HCT116 (cell line): ENCODE measurements around the gene CIITA. TPM values are rescaled to one million over a fixed set of nuclear protein-coding genes. Genes with fewer than 3 reads are reported as not detected.
A peak's percentile ranks its signal among the peaks of the same experiment; 100 is the strongest.

ENCODE experiments used
- ATAC-seq: fragments of 200-7000 bp; cut with Tn5 transposase; 2 replicates; pipeline ENCODE4 v1.9.1; 2020; ENCODE audit warnings: mild to moderate bottlenecking, moderate library complexity
- BruUV-seq: library from RNA; stranded (reverse); fragments of 400-500 nt; replicated peaks from 2 replicates; lab custom pipeline; 2021; lab: Mats Ljungman, UMichigan
- CTCF ChIA-PET: fragments of 300-600 bp; sonication (Branson Sonifier 250); formaldehyde crosslinking; loops from one replicate; lab custom pipeline; 2021; ENCODE audit warnings: antibody characterized with exemption; lab: Charles Lee
- POLR2A ChIA-PET: fragments of 300-600, 350-600 bp; sonication (Branson Sonifier 250); formaldehyde crosslinking; loops from one replicate; lab custom pipeline; 2021; ENCODE audit warnings: antibody characterized with exemption; lab: Charles Lee
- RAD21 ChIA-PET, 2 experiments: fragments of 300-600 bp; sonication (Branson Sonifier 250); formaldehyde crosslinking; loops; one replicate each; lab custom pipeline; 2023; ENCODE audit warnings: low total read pairs in 2 of 2; ENCODE audit not compliant: uncharacterized antibody in 2 of 2, unreplicated experiment in 2 of 2, low non-redundant PET in 1 of 2; lab: Charles Lee
- DNase-seq: peaks from one replicate; pipeline ENCODE4 v3.0.0-alpha.2; 2010; ENCODE audit warnings: low read depth, low spot score
- H2AFZ ChIP-seq: fragments of 200-600 bp; shearing (Covaris generic), sonication (generic); 2 replicates; pipeline ENCODE4 v1.6.1; 2017; ENCODE audit warnings: low read depth, mixed run types, mixed read lengths, antibody characterized with exemption, low read length; ENCODE audit not compliant: poor library complexity, severe bottlenecking
- H3K27ac ChIP-seq: 2 replicates; pipeline ENCODE4 v1.5.1; 2012; ENCODE audit warnings: low read depth, low read length
- H3K27me3 ChIP-seq: fragments of 200-600 bp; sonication (generic); 2 replicates; pipeline ENCODE4 v1.6.1; 2016; ENCODE audit warnings: mixed run types, low read length, mixed read lengths; ENCODE audit not compliant: insufficient read depth
- H3K36me3 ChIP-seq, 2 experiments: fragments of 200-500 bp in 1 of 2; fragments of 200-600 bp in 1 of 2; sonication (Bioruptor generic) in 1 of 2; sonication (generic) in 1 of 2; 2 replicates each; pipeline versions ENCODE4 v1.5.1 to v1.6.1; 2014 to 2016; ENCODE audit warnings: low read length in 2 of 2, inconsistent platforms in 1 of 2, mixed read lengths in 1 of 2, mixed run types in 1 of 2; ENCODE audit not compliant: insufficient read depth in 2 of 2, control insufficient read depth in 1 of 2
- H3K4me1 ChIP-seq, 2 experiments: fragments of 200-600 bp in 1 of 2; sonication (generic) in 1 of 2; 2 replicates each; pipeline versions ENCODE4 v1.5.1 to v1.6.1; 2012 to 2017; ENCODE audit warnings: low read length in 2 of 2, inconsistent platforms in 1 of 2, mild to moderate bottlenecking in 1 of 2, mixed read lengths in 1 of 2, mixed run types in 1 of 2, moderate library complexity in 1 of 2; ENCODE audit not compliant: insufficient read depth in 2 of 2, control insufficient read depth in 1 of 2
- H3K4me2 ChIP-seq: fragments of 200-600 bp; sonication (generic); 2 replicates; pipeline ENCODE4 v1.6.1; 2017; ENCODE audit warnings: mixed run types, low read length, mixed read lengths
- H3K4me3 ChIP-seq, 2 experiments: fragments of 200-600 bp in 1 of 2; sonication (generic) in 1 of 2; replicated peaks in 1 of 2; 2 replicates each; pipeline ENCODE4 v1.5.1; 2011 to 2016; ENCODE audit warnings: low read length in 2 of 2, control low read depth in 1 of 2, low read depth in 1 of 2, mild to moderate bottlenecking in 1 of 2, mixed read lengths in 1 of 2, mixed run types in 1 of 2
- H3K79me2 ChIP-seq: fragments of 200-600 bp; sonication (generic); 2 replicates; pipeline ENCODE4 v1.6.1; 2017; ENCODE audit warnings: mild to moderate bottlenecking, mixed run types, low read length, moderate library complexity, mixed read lengths; ENCODE audit not compliant: insufficient read depth
- H3K9ac ChIP-seq: fragments of 200-600 bp; sonication (generic); 2 replicates; pipeline ENCODE4 v1.6.1; 2016; ENCODE audit warnings: low read length, mixed read lengths
- H3K9me2 ChIP-seq: fragments of 200-600 bp; sonication (generic), shearing (Covaris generic); 2 replicates; pipeline ENCODE4 v1.6.1; 2017; ENCODE audit warnings: mixed run types, mild to moderate bottlenecking, moderate library complexity; ENCODE audit not compliant: insufficient read depth
- H3K9me3 ChIP-seq, 2 experiments: fragments of 200-500 bp in 1 of 2; fragments of 200-600 bp in 1 of 2; sonication (Bioruptor generic) in 1 of 2; sonication (generic) in 1 of 2; 2 replicates each; pipeline ENCODE4 v1.6.1; 2014 to 2017; ENCODE audit warnings: low read length in 2 of 2, mixed read lengths in 2 of 2, inconsistent platforms in 1 of 2, low read depth in 1 of 2, mild to moderate bottlenecking in 1 of 2, mixed run types in 1 of 2, moderate library complexity in 1 of 2; ENCODE audit not compliant: control insufficient read depth in 1 of 2, insufficient read depth in 1 of 2
- H4K20me1 ChIP-seq: fragments of 200-600 bp; sonication (generic), shearing (Covaris generic); 2 replicates; pipeline ENCODE4 v1.6.1; 2017; ENCODE audit warnings: mixed run types, mild to moderate bottlenecking, moderate library complexity; ENCODE audit not compliant: insufficient read depth
- CEBPB ChIP-seq: IDR thresholded peaks from 2 replicates; pipeline ENCODE4 v1.6.1; 2012; ENCODE audit warnings: low read depth
- EGR1 ChIP-seq: IDR thresholded peaks from 2 replicates; pipeline ENCODE4 v1.6.1; 2012; ENCODE audit warnings: low read depth
- EZH2 ChIP-seq: fragments of 200-600 bp; sonication (generic); IDR thresholded peaks from 2 replicates; pipeline ENCODE4 v1.6.1; 2017; ENCODE audit warnings: antibody characterized with exemption, mixed run types
- MAX ChIP-seq: IDR thresholded peaks from 2 replicates; pipeline ENCODE4 v1.6.1; 2012
- RAD21 ChIP-seq: IDR thresholded peaks from 2 replicates; pipeline ENCODE4 v1.6.1; 2012; ENCODE audit warnings: low read depth, mild to moderate bottlenecking
- REST ChIP-seq: IDR thresholded peaks from 2 replicates; pipeline ENCODE4 v1.6.1; 2012; ENCODE audit warnings: low read depth
- SP1 ChIP-seq: IDR thresholded peaks from 2 replicates; pipeline ENCODE4 v1.6.1; 2012; ENCODE audit warnings: low read depth
- SRF ChIP-seq: IDR thresholded peaks from 2 replicates; pipeline ENCODE4 v1.6.1; 2012; ENCODE audit warnings: low read depth
- ZFX ChIP-seq: fragments of 450-650 bp; IDR thresholded peaks from 2 replicates; pipeline ENCODE4 v1.6.1; 2017
- ZNF274 ChIP-seq: fragments of 200-500 bp; sonication (Bioruptor generic); IDR thresholded peaks from 2 replicates; pipeline ENCODE4 v1.6.1; 2014; ENCODE audit warnings: mild to moderate bottlenecking, low read depth, low read length, inconsistent platforms
- intact Hi-C: fragments of 100-400 bp; cut with micrococcal nuclease; formaldehyde crosslinking; loops from 2 replicates; pipeline ENCODE4 v1.10.0; 2022
- total RNA-seq: library from RNA; stranded (reverse); gene quantifications from one replicate; pipeline ENCODE4 v1.2.1, GENCODE V29; 2021; ENCODE audit not compliant: unreplicated experiment

Gene CIITA
- total RNA-seq, 1 experiment from 2014 or later, result 0.25 TPM

GRCh38 chr16:10921536-10922327, 44.7 kb downstream of the CIITA start:
- Histone ChIP-seq H3K9me2 (no peaks in the 10 kb centered on the region), H3K4me1 (peaks cover 7 to 34% of the 10 kb centered on the region in 2 experiments; a peak in 3 of 4 replicates), H3K4me3 (no peak overlapping the region), H3K27me3 (no peaks in the 10 kb centered on the region), H3K36me3 (peaks cover 3 to 5% of the 10 kb centered on the region in 2 experiments; a peak in 2 of 4 replicates), H3K27ac (no peak overlapping the region), H3K9me3 (no peaks in the 10 kb centered on the region), H4K20me1 (no peaks in the 10 kb centered on the region), H3K4me2 (peak overlapping the region; percentile 37), H3K79me2 (no peaks in the 10 kb centered on the region), H3K9ac (no peak overlapping the region), H2AFZ (no peak overlapping the region)
- TF ChIP-seq ZFX (no peak), RAD21 (no peak), EGR1 (no peak), REST (no peak), EZH2 (no peak), SP1 (no peak), CEBPB (no peak), SRF (no peak), ZNF274 (no peak), MAX (no peak)
- no TSS peak for BruUV-seq
- intact Hi-C loops, result no loop called here
- no peak for DNase-seq
- RAD21 ChIA-PET, result no interaction called here
- CTCF ChIA-PET, result no interaction called here
- POLR2A ChIA-PET, result interaction anchor here (0.6 kb wide), 1 partner anchor 151 kb away, joined by 5 read pairs; no protein-coding TSS in a partner anchor
- ATAC-seq, result no peak
